Camera-type eye (tissue), 1 donor: ENCODE results near the gene AP1S1. TPM values are rescaled to one million over a fixed set of nuclear protein-coding genes. Genes with fewer than 3 reads are reported as not detected.

Experiments used
- total RNA-seq: library from RNA; depleted of rRNA; stranded (reverse); fragments of >200 nt; gene quantifications from one replicate; pipeline ENCODE4 v1.2.3, GENCODE V29; 2014

AP1S1 gene
- total RNA-seq: 32.5 TPM

GRCh38 chr7:101153969-101154692 is at the start of gene AP1S1:
Gene AP1S1 (plus strand): TSS chr7:101154476. CDS start chr7:101154515, 39 bp downstream.

DNA sequence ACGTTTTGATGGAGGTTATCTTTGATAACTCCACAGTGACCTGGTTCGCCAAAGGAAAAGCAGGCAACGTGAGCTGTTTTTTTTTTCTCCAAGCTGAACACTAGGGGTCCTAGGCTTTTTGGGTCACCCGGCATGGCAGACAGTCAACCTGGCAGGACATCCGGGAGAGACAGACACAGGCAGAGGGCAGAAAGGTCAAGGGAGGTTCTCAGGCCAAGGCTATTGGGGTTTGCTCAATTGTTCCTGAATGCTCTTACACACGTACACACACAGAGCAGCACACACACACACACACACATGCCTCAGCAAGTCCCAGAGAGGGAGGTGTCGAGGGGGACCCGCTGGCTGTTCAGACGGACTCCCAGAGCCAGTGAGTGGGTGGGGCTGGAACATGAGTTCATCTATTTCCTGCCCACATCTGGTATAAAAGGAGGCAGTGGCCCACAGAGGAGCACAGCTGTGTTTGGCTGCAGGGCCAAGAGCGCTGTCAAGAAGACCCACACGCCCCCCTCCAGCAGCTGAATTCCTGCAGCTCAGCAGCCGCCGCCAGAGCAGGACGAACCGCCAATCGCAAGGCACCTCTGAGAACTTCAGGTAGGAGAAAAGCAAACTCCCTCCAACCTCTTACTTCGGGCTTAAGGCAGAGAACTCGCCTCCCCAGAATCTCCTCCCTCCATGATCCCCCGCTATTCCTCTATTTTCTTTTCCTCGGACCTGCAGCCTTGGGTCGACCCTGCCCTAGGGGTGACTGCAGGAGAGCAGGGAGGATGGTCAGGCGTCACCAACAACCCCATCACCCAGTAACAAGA is 27.4 kb upstream of the AP1S1 start, which contains the start of gene SERPINE1:
Gene SERPINE1 (plus strand): TSS at position 454 of the 809 bp plus-strand sequence. CDS start 1,290 bp downstream, outside the sequence.

DNA sequence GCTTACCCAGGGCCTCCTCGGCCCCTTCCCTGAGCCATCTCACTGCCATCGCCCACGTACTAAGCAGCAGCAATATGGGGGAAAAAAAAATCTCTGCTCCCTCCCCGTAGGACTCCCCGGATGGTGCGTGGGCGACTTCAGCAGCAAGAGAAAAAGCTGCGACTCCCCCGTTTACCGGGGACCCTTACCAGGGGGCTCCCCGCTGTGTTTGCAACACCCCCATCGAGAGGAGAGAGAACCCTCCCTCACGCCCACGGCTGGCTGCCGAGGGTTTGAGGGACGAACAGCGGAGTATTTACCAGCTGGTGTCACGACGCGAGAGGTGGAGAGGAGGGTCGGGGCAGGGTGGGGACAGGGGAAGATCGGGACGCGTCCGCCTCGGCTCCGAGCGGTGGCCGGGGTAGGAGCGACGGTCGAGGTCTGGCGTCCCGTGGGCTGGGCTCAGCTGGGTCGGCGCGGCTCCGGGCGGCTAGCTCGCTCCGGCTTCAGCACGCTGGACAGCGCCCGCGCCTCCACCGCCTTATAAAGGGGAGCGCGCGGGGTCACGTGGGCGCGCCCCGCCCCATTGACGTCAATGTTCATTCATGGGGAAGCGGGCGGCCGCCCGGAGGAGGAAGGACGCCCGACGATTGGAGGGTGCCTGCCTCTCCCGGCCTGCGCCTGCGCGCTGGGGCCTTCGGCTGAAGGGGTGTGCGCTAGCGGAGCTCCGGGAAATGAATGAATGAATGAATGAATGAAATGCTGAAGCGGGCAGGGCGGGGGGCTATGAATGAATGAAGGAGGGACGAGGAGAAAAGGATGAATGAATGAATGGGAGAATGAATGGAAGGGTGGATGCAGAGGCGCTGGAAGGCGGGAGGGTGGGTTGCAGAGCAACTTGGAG is 11.0 kb downstream of the AP1S1 start, which contains the start of gene VGF:
Gene VGF (minus strand): TSS at position 495 of the 883 bp plus-strand sequence. CDS start 726 bp downstream, outside the sequence.

DNA sequence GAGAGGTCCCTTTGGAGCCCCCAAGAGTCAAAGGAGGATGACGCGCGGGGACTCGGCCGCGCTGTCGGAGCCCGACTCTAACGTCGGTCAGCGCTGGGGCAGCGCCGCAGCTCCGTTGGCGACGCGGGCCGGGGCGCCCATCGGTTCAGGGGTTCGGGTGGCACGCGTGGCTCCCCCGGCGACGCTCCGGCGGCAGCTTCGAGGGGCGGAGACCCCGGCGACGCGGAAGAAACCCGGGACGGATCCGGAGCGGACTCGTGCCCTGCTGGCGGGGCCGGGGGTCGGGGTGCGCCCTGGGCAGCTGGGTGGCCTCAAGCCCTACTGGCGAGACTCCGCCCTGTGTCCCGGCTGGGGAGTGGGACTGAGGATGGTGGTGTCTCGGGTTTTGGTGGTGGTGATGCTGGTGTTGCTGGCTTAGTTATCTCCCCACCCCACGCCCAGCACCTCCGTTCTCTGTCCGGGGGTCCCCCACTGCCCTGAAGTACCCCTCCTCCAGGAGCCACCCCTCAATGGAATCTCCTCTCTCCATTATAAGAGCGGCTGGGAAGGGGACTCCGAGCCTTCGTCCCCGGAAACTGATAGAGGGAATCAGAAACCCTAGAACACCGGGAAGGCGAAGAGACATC is 26.0 kb downstream of the AP1S1 start, which contains the start of gene NAT16:
Gene NAT16 (minus strand): TSS at position 164 of the 626 bp plus-strand sequence. CDS start 5,486 bp downstream, outside the sequence.

GRCh38 chr7:101200862-101201599 is 46.8 kb downstream of the AP1S1 start, which contains the start of gene MOGAT3:
Gene MOGAT3 (minus strand): TSS chr7:101201036. CDS start chr7:101200854, 182 bp downstream.

Other genes starting within 250 kb of the AP1S1 start
- not detected for gene MUC3A, start 204.9 kb upstream of the AP1S1 start, total RNA-seq
- not detected for gene MUC12, start 184.9 kb upstream of the AP1S1 start, total RNA-seq
- gene MUC17, start 134.4 kb upstream of the AP1S1 start, total RNA-seq: not detected
- gene TRIM56, start 69.0 kb upstream of the AP1S1 start, total RNA-seq: 13.4 TPM
- gene SERPINE1, start 27.4 kb upstream of the AP1S1 start, total RNA-seq: 6.8 TPM
- gene VGF, start 11.1 kb downstream of the AP1S1 start, total RNA-seq: 2.2 TPM
- gene NAT16, start 25.8 kb downstream of the AP1S1 start, total RNA-seq: 0.82 TPM
- not detected for gene MOGAT3, start 46.6 kb downstream of the AP1S1 start, total RNA-seq
- 26.4 TPM for gene PLOD3, start 63.1 kb downstream of the AP1S1 start, total RNA-seq
- 52.2 TPM for gene ZNHIT1, start 63.7 kb downstream of the AP1S1 start, total RNA-seq
- gene CLDN15, start 83.3 kb downstream of the AP1S1 start, total RNA-seq: 5.8 TPM
- 133 TPM for gene FIS1, start 90.6 kb downstream of the AP1S1 start, total RNA-seq
- 41.7 TPM for gene IFT22, start 167.3 kb downstream of the AP1S1 start, total RNA-seq
- 6.9 TPM for gene COL26A1, start 208.4 kb downstream of the AP1S1 start, total RNA-seq